Natural killer cell (primary cell): ENCODE results near the gene NRXN3. TPM values are rescaled to one million over a fixed set of nuclear protein-coding genes. Genes with fewer than 3 reads are reported as not detected.

Experiments
- ATAC-seq, 3 donors: fragments of 150-1000 bp in 2 of 3; fragments of 200-7000 bp in 1 of 3; cut with Tn5 transposase; 1 replicate in 1 of 3; 2 replicates in 2 of 3; pipeline ENCODE4 v1.10.0; 2021; ENCODE audit warnings: mild to moderate bottlenecking in 2 of 3, moderate library complexity in 2 of 3
- DNase-seq, 2 donors: peaks; one replicate each; pipeline versions ENCODE4 v3.0.0 to v3.0.0-alpha.2; 2013 to 2021; ENCODE audit warnings: mixed read lengths in 1 of 2
- H3K27ac ChIP-seq: one replicate; pipeline ENCODE4 v1.5.1; 2013; ENCODE audit warnings: mild to moderate bottlenecking, low read length
- H3K27me3 ChIP-seq: one replicate; pipeline ENCODE4 v1.6.1; 2013; ENCODE audit warnings: low read length; ENCODE audit not compliant: control insufficient read depth, insufficient read depth
- H3K36me3 ChIP-seq: one replicate; pipeline ENCODE4 v1.6.1; 2013; ENCODE audit warnings: low read length; ENCODE audit not compliant: control insufficient read depth, insufficient read depth
- H3K4me1 ChIP-seq: one replicate; pipeline ENCODE4 v1.6.1; 2013; ENCODE audit warnings: low read length; ENCODE audit not compliant: control insufficient read depth, insufficient read depth
- H3K4me3 ChIP-seq: one replicate; pipeline ENCODE4 v1.5.1; 2013; ENCODE audit warnings: low read length
- H3K9me3 ChIP-seq: one replicate; pipeline ENCODE4 v1.6.1; 2013; ENCODE audit warnings: low read length; ENCODE audit not compliant: control insufficient read depth, insufficient read depth
- H3K27ac Mint-ChIP-seq, 2 donors: one replicate each; pipeline ENCODE4 v1.8.0; 2022; ENCODE audit warnings: mild to moderate bottlenecking in 2 of 2, mixed read lengths in 2 of 2, moderate library complexity in 1 of 2
- H3K27me3 Mint-ChIP-seq, 2 donors: one replicate each; pipeline ENCODE4 v1.8.0; 2022; ENCODE audit warnings: low read depth in 2 of 2, mixed read lengths in 2 of 2
- H3K36me3 Mint-ChIP-seq: one replicate; pipeline ENCODE4 v1.8.0; 2022; ENCODE audit warnings: mixed read lengths
- H3K4me1 Mint-ChIP-seq, 2 donors: one replicate each; pipeline ENCODE4 v1.8.0; 2022; ENCODE audit warnings: mixed read lengths in 2 of 2
- H3K4me3 Mint-ChIP-seq: one replicate; pipeline ENCODE4 v1.8.0; 2022; ENCODE audit warnings: mild to moderate bottlenecking, moderate library complexity, mixed read lengths
- H3K9me3 Mint-ChIP-seq, 2 donors: one replicate each; pipeline ENCODE4 v1.8.0; 2022; ENCODE audit warnings: mixed read lengths in 2 of 2
- CTCF ChIP-seq: fragments of 200-600 bp; IDR thresholded peaks from one replicate; pipeline ENCODE4 v1.8.0; 2022; ENCODE audit warnings: antibody characterized with exemption
- WGBS: methylation state at CpG from one replicate; pipeline ENCODE4 v1.1.7; 2013; ENCODE audit warnings: missing lambda C conversion rate; ENCODE audit not compliant: insufficient coverage; 5-methylcytosine and 5-hydroxymethylcytosine counted together
- intact Hi-C: fragments of 100-400 bp; cut with micrococcal nuclease; formaldehyde crosslinking; loops from one replicate; pipeline ENCODE4 v1.14.2; 2022
- total RNA-seq, 4 donors: library from RNA; stranded (reverse); fragments of 120-200 nt in 1 of 4; gene quantifications; one replicate each; pipeline versions ENCODE4 v1.2.3 to v1.2.4, GENCODE V29; 2013 to 2022

The NRXN3 gene
- total RNA-seq, 3 donors from 2014 or later (not counting 1 experiment from before 2014, with no cell fraction given) = not detected

- intact Hi-C loops = no loop called here
- H3K27me3 Mint-ChIP-seq = no peaks in the 10 kb centered on the region
- Histone ChIP-seq H3K27ac (no peak overlapping the region), H3K4me1 (no peaks in the 10 kb centered on the region), H3K27me3 (no peaks in the 10 kb centered on the region), H3K36me3 (no peaks in the 10 kb centered on the region), H3K9me3 (no peaks in the 10 kb centered on the region), H3K4me3 (no peak overlapping the region)
- no peak overlapping the region for H3K4me3 Mint-ChIP-seq
- no peaks in the 10 kb centered on the region for H3K4me1 Mint-ChIP-seq
- no peak for ATAC-seq
- no peak for TF ChIP-seq CTCF
- peaks cover 10 to 14% of the 10 kb centered on the region in 2 donors for H3K9me3 Mint-ChIP-seq
- 100% methylated on average over 1 of the region's 1 CpG for WGBS
- no peak overlapping the region for H3K27ac Mint-ChIP-seq
- H3K36me3 Mint-ChIP-seq = no peaks in the 10 kb centered on the region
- no peak for DNase-seq
These were observed 1745.2 kb downstream of the NRXN3 start for GRCh38 chr14:79915406-79915805.

GRCh38 chr14:79916281-79916680 is 1746.1 kb downstream of the NRXN3 start:
- DNase-seq (no peak), ATAC-seq (no peak)
- Mint-ChIP-seq H3K9me3 (peaks cover 14 to 19% of the 10 kb centered on the region in 2 donors), H3K4me1 (no peaks in the 10 kb centered on the region), H3K36me3 (no peaks in the 10 kb centered on the region), H3K27ac (no peak overlapping the region), H3K27me3 (no peaks in the 10 kb centered on the region), H3K4me3 (no peak overlapping the region)
- intact Hi-C loops = no loop called here
- H3K36me3 ChIP-seq = no peaks in the 10 kb centered on the region
- no peak for TF ChIP-seq CTCF
- H3K9me3 ChIP-seq = no peaks in the 10 kb centered on the region
- no peak overlapping the region for H3K27ac ChIP-seq
- no peaks in the 10 kb centered on the region for H3K27me3 ChIP-seq
- no peaks in the 10 kb centered on the region for H3K4me1 ChIP-seq
- no peak overlapping the region for H3K4me3 ChIP-seq

- Histone ChIP-seq H3K4me1 (no peaks in the 10 kb centered on the region), H3K9me3 (no peaks in the 10 kb centered on the region), H3K36me3 (no peaks in the 10 kb centered on the region), H3K27me3 (no peaks in the 10 kb centered on the region), H3K4me3 (no peak overlapping the region), H3K27ac (no peak overlapping the region)
- Mint-ChIP-seq H3K9me3 (peaks cover 16 to 23% of the 10 kb centered on the region in 2 donors), H3K4me3 (no peak overlapping the region), H3K27ac (no peak overlapping the region), H3K36me3 (no peaks in the 10 kb centered on the region), H3K27me3 (no peaks in the 10 kb centered on the region), H3K4me1 (no peaks in the 10 kb centered on the region)
- DNase-seq (no peak), ATAC-seq (no peak)
- 54% methylated on average over 1 of the region's 1 CpG for WGBS
- TF ChIP-seq CTCF = no peak
- intact Hi-C loops = no loop called here
These were observed 1746.7 kb downstream of the NRXN3 start for GRCh38 chr14:79916892-79917291.
